NOMO-1 (cell line): Measurements from ENCODE around the gene PIK3AP1.
A peak's percentile ranks its signal among the peaks of the same experiment; 100 is the strongest.
"Not testable (repeated sequence)": the region's sequence is repeated elsewhere in the genome, so short reads cannot be mapped to it uniquely, and the experiment has no call there.

Source experiments
- DNase-seq, 2 experiments: peaks; one replicate each; lab custom pipeline; 2025; ENCODE audit not compliant: unreplicated experiment in 2 of 2; lab: John Stamatoyannopoulos, UW

The PIK3AP1 gene, protein sequence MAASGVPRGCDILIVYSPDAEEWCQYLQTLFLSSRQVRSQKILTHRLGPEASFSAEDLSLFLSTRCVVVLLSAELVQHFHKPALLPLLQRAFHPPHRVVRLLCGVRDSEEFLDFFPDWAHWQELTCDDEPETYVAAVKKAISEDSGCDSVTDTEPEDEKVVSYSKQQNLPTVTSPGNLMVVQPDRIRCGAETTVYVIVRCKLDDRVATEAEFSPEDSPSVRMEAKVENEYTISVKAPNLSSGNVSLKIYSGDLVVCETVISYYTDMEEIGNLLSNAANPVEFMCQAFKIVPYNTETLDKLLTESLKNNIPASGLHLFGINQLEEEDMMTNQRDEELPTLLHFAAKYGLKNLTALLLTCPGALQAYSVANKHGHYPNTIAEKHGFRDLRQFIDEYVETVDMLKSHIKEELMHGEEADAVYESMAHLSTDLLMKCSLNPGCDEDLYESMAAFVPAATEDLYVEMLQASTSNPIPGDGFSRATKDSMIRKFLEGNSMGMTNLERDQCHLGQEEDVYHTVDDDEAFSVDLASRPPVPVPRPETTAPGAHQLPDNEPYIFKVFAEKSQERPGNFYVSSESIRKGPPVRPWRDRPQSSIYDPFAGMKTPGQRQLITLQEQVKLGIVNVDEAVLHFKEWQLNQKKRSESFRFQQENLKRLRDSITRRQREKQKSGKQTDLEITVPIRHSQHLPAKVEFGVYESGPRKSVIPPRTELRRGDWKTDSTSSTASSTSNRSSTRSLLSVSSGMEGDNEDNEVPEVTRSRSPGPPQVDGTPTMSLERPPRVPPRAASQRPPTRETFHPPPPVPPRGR

DNA sequence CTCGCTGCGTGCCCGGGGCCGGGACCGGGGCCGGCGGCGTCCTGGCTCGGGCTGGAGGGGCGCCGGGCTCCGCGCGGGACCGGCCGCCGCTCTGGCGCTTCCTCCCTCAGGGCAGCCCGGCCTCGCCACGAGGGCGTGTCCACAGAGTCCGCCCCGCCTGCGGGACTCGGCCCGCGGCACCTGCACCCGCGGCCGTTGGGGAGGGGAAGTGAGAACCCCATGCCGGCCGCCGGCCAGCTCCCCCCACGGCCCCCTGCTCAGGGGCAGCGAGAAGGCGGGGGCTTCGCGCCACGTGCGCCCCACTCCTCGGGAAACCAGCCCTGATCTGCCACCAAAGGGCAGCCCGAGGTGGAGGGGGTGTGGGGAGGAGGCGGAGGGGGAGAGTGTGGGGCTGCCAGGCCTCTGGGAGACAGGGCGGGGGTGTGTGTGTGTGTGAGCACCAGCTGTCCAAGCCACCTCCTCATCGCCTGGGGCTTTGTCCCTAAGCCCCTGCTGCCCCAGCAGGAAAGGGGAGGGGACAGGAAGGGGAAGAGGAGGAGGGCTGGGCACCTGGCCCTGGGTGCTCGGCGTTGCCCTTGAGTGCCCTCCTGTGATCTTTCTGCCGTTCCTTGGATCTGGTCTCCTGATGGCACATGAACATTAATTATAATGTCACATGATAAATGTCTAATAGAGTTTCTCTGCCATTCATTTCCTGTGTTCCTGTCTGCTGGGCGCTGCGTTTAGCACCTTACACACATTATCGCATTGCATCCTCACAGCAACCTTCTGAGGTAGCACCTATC, at the start of gene PIK3AP1:
PIK3AP1 (minus strand) TSS at position 93 of the 785 bp plus-strand sequence. CDS start 120 bp downstream, outside the sequence.
- peak; percentile 65 to 87 for DNase-seq

DNA sequence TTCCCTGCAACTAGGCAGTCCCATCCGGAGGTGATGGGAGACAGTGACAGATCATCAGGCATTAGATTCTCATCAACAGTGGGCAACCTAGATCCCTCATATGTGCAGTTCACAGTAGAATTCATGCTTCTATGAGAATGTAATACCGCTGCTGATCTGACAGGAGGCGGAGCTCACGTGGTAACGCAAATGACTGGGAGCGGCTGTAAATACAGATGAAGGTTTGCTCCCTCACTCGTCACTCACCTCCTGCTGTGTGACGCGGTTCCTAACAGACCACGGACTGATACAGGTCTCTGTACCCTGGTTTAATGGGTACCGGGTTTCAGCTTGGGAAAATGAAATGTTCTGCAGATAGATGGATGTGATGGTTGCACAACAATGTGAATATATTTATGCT, 47.8 kb upstream of the PIK3AP1 start:
- no peak for DNase-seq

DNA sequence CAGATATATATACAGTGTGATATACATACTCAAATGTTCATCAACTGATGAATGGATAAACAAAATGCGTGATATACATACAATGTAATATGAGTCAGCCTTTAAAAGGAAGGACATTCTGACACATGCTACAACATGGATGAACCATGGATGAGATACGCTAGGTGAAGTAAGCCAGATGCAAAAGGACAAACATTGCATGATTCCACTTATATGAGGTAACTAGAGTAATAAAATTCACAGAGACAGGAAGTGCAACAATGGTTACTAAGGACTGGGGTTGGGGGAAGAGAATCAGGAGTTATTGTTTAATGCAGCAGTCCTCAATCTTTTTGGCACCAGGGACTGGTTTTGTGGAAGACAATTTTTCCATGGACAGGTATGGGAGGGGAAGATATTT, 47.3 kb upstream of the PIK3AP1 start:
- peak in 1 of 2 experiments; percentile 11 for DNase-seq

DNA sequence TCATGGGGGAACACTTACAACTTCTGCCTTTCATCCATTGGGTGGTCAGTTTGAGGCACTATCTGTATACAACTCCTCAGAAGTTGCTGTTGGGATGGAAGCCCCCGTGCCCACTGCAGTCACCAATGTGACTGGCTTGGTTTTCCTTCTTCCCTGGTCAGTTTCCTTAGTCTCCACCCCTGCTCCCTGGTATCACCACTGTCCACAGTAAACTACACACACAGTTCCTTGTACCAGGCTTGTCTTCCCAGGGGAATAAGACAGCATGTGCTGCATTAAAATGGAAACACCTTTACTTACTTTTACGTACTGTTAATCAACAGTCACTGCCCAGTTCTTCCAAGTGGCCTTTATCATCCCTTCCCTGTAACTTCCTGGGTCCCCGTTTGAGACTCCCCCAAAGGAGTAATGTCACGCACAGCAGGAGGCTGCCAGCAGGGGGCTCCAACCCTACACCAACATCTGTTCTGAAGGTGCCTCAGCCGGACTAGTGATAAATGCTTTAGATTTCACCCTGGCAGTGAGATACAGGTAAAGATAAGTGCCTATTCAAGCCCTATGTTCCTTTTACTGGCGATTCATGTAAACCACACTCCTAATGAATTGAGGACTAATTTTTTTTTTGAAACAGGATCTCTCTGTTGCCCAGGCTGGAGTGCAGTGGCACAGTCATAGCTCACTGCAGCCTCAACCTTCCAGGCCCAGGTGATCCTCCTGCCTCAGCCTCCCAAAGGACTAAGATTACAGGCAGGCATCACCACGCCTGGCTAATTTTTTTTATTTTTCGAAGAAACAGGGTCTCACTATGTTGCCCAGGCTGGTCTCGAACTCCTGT, 45.3 kb upstream of the PIK3AP1 start:
- peak; percentile 42 to 53 for DNase-seq

DNA sequence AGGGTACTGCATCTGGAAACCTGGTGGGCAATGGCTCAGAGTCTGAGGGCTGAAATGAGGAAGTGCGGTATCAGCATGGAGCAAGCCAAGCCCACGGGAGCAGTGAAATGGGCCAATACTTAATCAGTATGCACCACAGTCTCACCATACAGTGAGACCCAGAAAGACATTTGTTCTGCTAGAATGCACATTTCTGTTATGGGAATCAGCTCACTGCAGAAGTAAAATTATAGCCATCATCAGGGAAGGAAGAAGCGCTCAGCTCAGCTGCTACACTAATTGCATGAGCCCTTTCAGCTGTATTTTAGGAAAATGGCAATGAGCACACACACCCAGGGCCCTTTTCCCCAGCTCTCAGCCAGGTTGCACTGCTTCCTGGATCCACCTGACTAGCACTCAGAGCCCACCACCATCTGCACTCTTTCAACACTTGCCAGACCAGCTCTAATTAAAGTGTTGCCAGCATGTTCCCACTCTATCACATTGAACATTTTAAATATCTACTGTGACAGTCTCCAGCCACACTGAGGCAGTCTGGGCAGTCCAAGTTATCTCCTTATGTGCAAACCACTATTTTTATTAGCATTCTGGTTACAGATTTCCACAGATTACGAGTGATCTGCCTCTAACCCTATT, 44.2 kb upstream of the PIK3AP1 start:
- DNase-seq: peak; percentile 53 to 77

DNA sequence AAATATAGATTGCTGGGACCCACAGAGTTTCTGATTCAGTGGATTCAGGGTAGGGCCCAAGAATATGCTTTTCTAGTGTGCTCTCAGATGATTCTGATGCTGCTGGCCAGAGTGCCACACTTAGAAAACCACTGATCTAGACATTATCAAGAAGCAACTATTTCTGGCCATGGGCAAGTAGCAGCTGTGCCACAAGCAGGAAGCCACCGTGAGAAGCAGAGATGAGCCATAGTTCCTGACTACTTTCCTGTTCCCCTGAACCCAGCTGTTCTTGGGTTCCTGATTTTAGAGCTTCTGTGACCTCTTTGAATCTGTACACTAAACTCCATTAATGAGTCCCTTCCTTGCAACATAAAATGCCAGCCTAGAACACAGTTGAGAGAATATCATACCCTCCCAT, 38.1 kb upstream of the PIK3AP1 start:
- DNase-seq: peak; percentile 37 to 71

DNA sequence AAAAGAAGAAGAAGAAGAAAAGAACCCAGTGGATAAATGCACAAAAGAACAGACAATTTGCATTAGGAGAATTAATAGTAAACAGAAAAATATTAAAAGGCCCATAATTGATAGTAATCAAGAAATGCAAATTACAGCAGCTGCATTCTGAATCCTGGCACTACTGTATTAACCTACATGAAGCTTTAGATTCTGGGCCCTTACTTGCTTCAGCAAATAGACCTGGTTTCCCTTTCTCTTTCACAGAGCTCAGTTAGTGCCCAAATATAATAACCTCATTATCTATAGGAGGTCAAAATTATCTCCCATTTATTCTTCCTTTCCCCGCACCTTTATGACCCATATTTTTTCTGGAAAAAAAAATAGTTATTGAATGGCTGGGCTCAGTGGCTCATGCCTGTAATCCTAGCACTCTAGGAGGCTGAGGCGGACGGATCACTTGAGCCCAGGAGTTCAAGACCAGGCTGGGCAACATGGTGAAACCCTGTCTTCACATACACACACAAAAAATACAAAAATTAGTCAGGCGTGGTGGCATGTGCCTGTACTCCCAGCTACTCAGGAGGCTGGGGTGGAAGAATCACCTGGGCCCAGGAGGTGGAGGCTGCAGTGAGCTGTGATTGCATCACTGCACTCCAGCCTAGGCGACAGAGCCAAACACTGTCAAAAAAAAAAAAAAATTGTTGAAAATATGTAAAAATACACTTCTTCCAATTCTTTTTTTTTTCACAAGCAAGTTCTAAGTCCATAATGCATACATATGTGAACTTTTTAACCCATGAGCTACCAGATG, 36.0 kb upstream of the PIK3AP1 start:
- DNase-seq: no peak

DNA sequence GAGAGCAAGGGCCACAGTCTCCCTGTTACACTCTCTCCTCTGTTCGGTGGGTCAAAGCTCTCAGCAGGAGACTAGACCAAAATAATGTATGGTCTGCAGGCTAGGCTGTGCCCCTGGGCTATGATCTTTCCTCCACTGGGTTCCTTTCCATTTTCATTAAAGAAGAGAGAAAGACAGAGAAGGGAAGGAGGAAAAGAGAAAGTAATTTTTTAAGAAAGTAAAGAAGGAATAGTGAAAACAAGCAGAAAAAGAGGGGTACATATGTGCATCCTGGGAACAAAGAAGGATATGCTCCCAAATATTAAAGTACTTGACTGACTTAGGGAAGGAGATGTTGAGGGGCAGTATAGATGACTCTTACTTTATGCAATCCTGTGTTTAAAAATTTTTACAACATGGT, 33.6 kb upstream of the PIK3AP1 start:
- DNase-seq: no peak

DNA sequence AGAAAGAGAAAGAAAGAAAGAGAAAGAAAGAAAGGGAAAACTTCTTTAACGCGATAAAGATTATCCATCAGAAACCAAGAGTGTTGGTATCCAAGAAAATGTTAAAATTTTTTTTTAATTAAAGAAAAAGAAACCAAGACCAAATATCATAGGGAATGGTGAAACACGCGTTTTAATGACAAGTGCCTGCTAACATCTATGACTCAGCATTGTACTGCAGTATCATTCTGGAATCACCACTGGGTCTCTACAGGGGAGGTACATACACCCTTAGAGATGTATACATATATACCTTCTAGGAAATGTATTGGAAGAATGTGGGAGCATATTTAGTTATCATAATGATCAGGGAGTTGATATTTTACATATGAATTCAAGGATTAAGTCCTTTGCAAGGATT, 32.1 kb upstream of the PIK3AP1 start:
- no peak for DNase-seq

DNA sequence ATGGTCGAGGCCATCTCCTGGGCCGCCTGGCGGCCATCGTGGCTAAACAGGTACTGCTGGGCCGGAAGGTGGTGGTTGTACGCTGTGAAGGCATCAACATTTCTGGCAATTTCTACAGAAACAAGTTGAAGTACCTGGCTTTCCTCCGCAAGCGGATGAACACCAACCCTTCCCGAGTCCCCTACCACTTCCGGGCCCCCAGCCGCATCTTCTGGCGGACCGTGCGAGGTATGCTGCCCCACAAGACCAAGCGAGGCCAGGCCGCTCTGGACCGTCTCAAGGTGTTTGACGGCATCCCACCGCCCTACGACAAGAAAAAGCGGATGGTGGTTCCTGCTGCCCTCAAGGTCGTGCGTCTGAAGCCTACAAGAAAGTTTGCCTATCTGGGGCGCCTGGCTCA, 30.0 kb upstream of the PIK3AP1 start:
- not testable (repeated sequence) for DNase-seq

DNA sequence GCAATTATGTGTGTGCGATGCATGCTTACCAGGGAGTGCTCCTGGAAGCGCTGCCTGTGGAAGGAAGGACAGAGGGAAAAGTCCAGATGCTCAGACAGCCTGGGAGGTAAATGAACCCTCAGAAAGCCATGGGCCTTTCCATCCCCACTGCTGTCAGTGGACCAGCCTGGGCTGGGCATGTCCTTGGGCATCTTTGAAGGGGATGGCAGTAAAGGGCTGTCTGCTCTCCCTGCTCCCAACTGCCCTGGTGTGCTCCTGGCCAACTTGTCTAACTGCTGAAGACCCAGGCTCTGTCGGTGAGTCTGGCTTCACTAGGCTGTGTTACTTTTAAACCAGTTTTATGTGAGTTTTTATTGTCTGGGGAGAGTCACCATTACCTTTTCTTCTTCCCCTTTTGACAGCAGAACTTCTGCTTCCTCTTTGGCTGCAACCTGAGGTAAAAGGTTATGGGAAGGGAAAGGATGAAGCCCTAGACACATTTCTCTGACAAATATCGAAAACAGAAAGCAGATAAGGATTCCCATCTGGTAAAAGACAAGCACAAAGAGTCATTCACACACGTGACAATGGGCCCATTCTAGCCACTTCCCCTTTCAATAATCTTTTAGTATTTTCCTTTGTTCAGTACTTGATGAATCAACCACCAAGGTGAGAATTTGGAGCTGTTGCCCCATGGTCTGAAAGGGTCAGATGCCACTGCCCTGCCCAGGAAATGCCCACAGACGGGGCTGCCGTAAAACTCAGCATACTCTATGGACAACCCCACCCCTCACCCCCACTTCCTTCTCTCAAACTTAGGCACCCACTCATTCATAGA, 27.6 kb upstream of the PIK3AP1 start:
- DNase-seq: peak; percentile 75 to 97

DNA sequence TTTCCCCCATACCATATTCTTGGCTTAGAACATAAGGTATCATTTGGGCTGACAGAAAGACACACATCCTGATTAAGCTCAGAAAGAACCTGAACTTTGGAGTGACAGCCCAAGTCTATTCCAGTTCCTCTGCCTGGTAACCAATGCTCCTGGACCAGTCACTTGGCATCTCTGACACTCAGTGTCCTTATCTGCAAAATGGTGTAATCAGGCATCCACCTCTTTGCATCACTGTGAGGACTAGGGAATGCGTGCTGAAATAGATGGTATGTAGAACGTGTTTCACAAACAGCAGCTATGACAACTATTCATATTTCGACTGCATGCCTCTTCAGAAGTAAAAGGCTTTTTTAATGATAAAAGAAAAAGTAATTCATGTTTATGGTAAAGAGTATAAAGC, 26.2 kb upstream of the PIK3AP1 start:
- no peak for DNase-seq

DNA sequence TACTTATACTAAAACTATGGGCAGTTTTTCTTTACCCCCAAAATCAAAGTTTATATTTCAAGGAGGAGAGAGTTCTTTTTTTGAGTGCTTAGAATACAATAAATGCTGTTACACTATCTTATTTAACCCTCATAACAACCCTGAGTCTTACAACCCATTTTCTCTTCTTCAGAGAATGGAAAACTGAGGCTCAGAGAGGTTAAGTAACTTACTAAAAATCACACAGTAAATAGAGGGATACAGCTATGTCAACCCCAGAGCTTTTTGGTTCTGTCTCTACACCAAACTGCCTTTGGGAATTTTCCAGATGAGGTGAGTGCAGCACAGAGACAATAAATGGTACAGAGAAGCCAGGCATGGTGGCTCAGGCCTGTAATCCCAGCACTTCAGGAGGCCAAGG, 25.6 kb upstream of the PIK3AP1 start:
- DNase-seq: no peak

DNA sequence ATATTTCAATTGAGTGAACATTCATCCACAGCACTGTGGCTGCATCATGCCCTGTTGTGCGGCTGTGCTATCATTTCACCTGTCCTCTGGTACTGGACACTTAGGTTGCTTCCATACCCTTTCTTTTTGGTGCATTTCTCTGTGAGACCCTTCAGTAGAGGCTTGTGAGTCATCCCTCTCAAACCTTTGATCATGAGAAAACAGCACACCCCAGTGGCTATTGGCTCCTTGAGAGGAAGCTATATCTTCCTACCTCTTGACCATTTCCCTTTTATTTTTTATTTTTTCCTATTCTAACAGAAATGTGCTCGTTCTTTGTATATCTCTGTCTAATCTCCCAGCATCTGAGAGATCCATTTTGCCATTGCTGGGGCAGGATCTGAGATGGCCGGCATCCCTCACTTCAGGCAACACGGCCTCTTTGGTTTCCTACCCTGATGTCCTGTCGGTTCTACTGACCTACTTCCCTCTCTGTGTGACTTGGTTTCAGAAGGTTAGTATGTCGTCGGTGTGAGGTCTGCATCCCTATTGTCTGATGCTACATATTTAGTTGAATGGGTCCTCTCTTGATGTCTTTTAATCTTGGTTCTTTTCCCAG, 23.8 kb upstream of the PIK3AP1 start:
- DNase-seq: peak in 1 of 2 experiments; percentile 58

DNA sequence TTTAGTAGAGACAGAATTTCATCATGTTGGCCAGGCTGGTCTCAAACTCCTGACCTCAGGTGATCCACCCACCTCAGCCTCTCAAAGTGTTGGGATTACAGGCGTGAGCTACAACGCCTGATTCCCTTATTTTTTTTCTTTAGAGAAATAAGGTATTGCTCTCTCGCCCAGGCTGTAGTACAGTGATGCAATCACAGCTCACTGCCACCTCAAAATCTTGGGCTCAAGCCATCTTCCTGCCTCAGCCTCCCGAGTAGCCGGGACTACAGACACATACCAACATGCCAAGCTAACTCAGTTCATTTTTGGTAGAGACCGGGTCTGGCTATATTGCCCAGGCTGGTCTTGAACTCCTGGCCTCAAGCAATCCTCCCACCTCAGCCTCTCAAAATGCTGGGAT, 21.2 kb upstream of the PIK3AP1 start:
- peak; percentile 24 to 39 for DNase-seq

DNA sequence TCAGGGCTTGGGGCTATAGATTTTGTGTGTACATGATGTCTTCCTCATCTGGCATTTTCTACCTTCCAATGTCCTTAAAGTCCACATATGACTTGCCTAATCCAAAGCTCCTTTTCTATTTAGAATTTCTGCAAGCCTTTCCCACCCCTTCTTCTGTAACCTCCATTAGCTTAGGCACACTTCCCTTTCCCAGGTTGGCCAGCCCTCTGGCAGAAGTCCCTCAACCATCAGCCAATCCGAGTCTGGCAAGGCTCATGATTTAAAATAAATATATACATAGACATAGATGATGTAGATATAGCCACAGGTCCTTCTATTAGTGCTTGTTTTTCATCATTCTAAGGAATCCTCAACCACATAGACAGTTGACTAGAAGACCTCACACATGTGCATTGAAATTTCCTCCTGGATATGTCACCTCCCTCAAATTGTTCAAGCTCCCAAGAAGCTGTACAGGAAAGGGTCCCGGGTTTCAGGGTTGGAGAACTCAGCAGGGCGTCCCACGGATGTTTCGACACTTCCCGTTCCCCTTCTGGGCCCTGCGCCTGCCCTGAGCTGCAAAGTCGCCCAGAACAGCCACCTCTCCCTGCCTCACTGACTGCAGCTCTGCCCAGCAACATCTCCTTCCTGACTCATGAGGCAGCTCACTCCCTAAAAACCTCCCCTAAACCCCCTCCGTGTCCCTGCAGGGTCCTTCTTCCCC, 20.4 kb upstream of the PIK3AP1 start:
- peak; percentile 92 to 94 for DNase-seq

DNA sequence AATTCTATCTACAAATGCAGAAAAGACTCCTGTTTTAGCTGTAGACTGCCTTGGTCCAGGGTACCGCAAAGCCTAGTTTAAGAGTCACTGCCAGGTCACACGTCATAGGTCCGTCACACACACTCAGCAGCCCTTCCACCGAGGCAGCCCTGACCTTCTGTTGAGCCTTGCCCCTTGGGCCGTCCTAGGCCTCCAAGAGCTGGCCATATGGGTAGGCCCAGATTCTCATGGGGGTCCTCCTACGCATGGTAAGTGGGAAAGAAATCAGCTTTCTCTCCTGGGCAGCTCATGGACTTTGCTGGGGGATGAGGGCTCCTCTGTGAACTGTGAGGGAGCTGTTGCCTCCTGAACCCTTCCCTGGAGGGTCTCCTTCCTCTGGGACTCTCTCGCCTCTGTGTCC, 19.8 kb upstream of the PIK3AP1 start:
- DNase-seq: no peak
